Ishikawa (cell line): ENCODE data around the gene OXLD1.

ENCODE experiments used
- CEBPB ChIP-seq: IDR thresholded peaks from 2 replicates; pipeline ENCODE4 v1.6.1; 2012
- CREB1 ChIP-seq: IDR thresholded peaks from 2 replicates; pipeline ENCODE4 v1.6.1; 2012; ENCODE audit warnings: low read depth
- EGR1 ChIP-seq: IDR thresholded peaks from 2 replicates; pipeline ENCODE4 v1.6.1; 2012
- EP300 ChIP-seq: IDR thresholded peaks from 2 replicates; pipeline ENCODE4 v1.6.1; 2012; ENCODE audit warnings: borderline replicate concordance
- NFIC ChIP-seq: IDR thresholded peaks from 2 replicates; pipeline ENCODE4 v1.6.1; 2012
- RAD21 ChIP-seq: IDR thresholded peaks from 2 replicates; pipeline ENCODE4 v1.6.1; 2012; ENCODE audit warnings: low read depth
- REST ChIP-seq: IDR thresholded peaks from 2 replicates; pipeline ENCODE4 v1.6.1; 2012; ENCODE audit warnings: low read depth, mild to moderate bottlenecking
- TAF1 ChIP-seq: IDR thresholded peaks from 2 replicates; pipeline ENCODE4 v1.6.1; 2012; ENCODE audit warnings: low read depth, mild to moderate bottlenecking
- TCF12 ChIP-seq: IDR thresholded peaks from 2 replicates; pipeline ENCODE4 v1.6.1; 2012; ENCODE audit warnings: low read depth
- YY1 ChIP-seq: IDR thresholded peaks from 2 replicates; pipeline ENCODE4 v1.6.1; 2012; ENCODE audit warnings: low read depth
- ZBTB7A ChIP-seq: IDR thresholded peaks from 2 replicates; pipeline ENCODE4 v1.6.1; 2012; ENCODE audit warnings: low read depth
- TF ChIP-seq, protein P1 (sequence below): IDR thresholded peaks from 2 replicates; pipeline ENCODE4 v1.6.1; 2012
- TF ChIP-seq, protein P2 (sequence below): IDR thresholded peaks from 2 replicates; pipeline ENCODE4 v1.6.1; 2012

GRCh38 chr17:81687770-81688541 lies 21.6 kb upstream of the OXLD1 start:
- TF ChIP-seq RAD21 (no peak), NFIC (no peak), EP300 (no peak), ZBTB7A (no peak), TAF1 (no peak), YY1 (no peak), EGR1 (no peak), TCF12 (no peak), REST (no peak), CREB1 (no peak), CEBPB (no peak)
- TF ChIP-seq, protein P1, sequence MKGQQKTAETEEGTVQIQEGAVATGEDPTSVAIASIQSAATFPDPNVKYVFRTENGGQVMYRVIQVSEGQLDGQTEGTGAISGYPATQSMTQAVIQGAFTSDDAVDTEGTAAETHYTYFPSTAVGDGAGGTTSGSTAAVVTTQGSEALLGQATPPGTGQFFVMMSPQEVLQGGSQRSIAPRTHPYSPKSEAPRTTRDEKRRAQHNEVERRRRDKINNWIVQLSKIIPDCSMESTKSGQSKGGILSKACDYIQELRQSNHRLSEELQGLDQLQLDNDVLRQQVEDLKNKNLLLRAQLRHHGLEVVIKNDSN: no peak
- TF ChIP-seq, protein P2, sequence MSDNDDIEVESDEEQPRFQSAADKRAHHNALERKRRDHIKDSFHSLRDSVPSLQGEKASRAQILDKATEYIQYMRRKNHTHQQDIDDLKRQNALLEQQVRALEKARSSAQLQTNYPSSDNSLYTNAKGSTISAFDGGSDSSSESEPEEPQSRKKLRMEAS: no peak
